PC-9 (cell line): Measurements from ENCODE around the gene ANKRD66. TPM values are rescaled to one million over a fixed set of nuclear protein-coding genes. Genes with fewer than 3 reads are reported as not detected.
"Not testable (repeated sequence)": the region's sequence is repeated elsewhere in the genome, so short reads cannot be mapped to it uniquely, and the experiment has no call there.

Source experiments
- BruUV-seq: library from RNA; stranded (reverse); fragments of 400-500 nt; replicated peaks from 2 replicates; lab custom pipeline; 2021; lab: Mats Ljungman, UMichigan
- CTCF ChIA-PET: fragments of 300-600 bp; sonication (Branson Sonifier 250); formaldehyde crosslinking; loops from one replicate; lab custom pipeline; 2022; ENCODE audit warnings: antibody characterized with exemption; lab: Charles Lee
- POLR2A ChIA-PET: fragments of 300-600 bp; sonication (Branson Sonifier 250); formaldehyde crosslinking; loops from one replicate; lab custom pipeline; 2022; ENCODE audit warnings: antibody characterized with exemption; ENCODE audit not compliant: unreplicated experiment; lab: Charles Lee
- DNase-seq, 2 experiments: peaks; one replicate each; pipeline versions ENCODE4 v3.0.0 to v3.0.0-alpha.2; 2015 to 2022; ENCODE audit warnings: mixed read lengths in 1 of 2
- H2AFZ ChIP-seq: fragments of 200-600 bp; sonication (generic); 2 replicates; pipeline ENCODE4 v1.8.1; 2017; ENCODE audit warnings: antibody characterized with exemption
- H3F3A ChIP-seq: fragments of 200-600 bp; sonication (generic); 2 replicates; pipeline ENCODE4 v1.8.1; 2017; ENCODE audit warnings: antibody characterized with exemption, mild to moderate bottlenecking, low read depth; ENCODE audit not compliant: insufficient read depth
- H3K27ac ChIP-seq: fragments of 200-600 bp; sonication (generic); 2 replicates; pipeline ENCODE4 v1.6.1; 2016; ENCODE audit warnings: mixed run types
- H3K27me3 ChIP-seq: fragments of 200-600 bp; sonication (generic); 2 replicates; pipeline ENCODE4 v1.6.1; 2016; ENCODE audit warnings: low read depth, mixed run types; ENCODE audit not compliant: insufficient read depth
- H3K36me3 ChIP-seq: fragments of 200-600 bp; sonication (generic); 2 replicates; pipeline ENCODE4 v1.6.1; 2016; ENCODE audit warnings: low read depth, mixed run types
- H3K4me1 ChIP-seq: fragments of 200-600 bp; sonication (generic); replicated peaks from 2 replicates; pipeline ENCODE4 v1.6.1; 2016; ENCODE audit warnings: mixed run types; ENCODE audit not compliant: insufficient read depth
- H3K4me2 ChIP-seq: fragments of 200-600 bp; sonication (generic); 2 replicates; pipeline ENCODE4 v1.6.1; 2017; ENCODE audit warnings: mixed run types
- H3K4me3 ChIP-seq: fragments of 200-600 bp; sonication (generic); 2 replicates; pipeline ENCODE4 v1.6.1; 2016; ENCODE audit warnings: mixed run types
- H3K79me2 ChIP-seq: fragments of 200-600 bp; sonication (generic); 2 replicates; pipeline ENCODE4 v1.6.1; 2017; ENCODE audit warnings: low read depth, mixed run types
- H3K9me2 ChIP-seq: fragments of 200-600 bp; sonication (generic); 2 replicates; pipeline ENCODE4 v1.8.1; 2017; ENCODE audit warnings: mild to moderate bottlenecking; ENCODE audit not compliant: insufficient read depth
- H3K9me3 ChIP-seq: fragments of 200-600 bp; sonication (generic); 2 replicates; pipeline ENCODE4 v1.8.1; 2016; ENCODE audit warnings: low read depth; ENCODE audit not compliant: insufficient read depth
- H4K20me1 ChIP-seq: fragments of 200-600 bp; sonication (generic); 2 replicates; pipeline ENCODE4 v1.8.1; 2017; ENCODE audit not compliant: insufficient read depth
- CTCF ChIP-seq: fragments of 200-600 bp; sonication (generic); conservative IDR thresholded peaks from 2 replicates; pipeline ENCODE4 v1.6.1; 2017; ENCODE audit warnings: mixed run types, antibody characterized with exemption, mild to moderate bottlenecking, moderate library complexity
- EZH2 ChIP-seq: fragments of 200-600 bp; sonication (generic); IDR thresholded peaks from 2 replicates; pipeline ENCODE4 v1.8.0; 2017; ENCODE audit warnings: antibody characterized with exemption, low read depth
- intact Hi-C: fragments of 100-400 bp; cut with micrococcal nuclease; formaldehyde crosslinking; loops from one replicate; pipeline ENCODE4 v1.10.0; 2022; ENCODE audit not compliant: unreplicated experiment
- total RNA-seq: library from RNA; stranded (reverse); gene quantifications from 2 replicates; pipeline ENCODE4 v1.2.3, GENCODE V29; 2021

ANKRD66 gene
- total RNA-seq, 1 experiment from 2014 or later: not detected

- intact Hi-C loops: no loop called here
- Histone ChIP-seq H3K9me3 (no peaks in the 10 kb centered on the region), H3K79me2 (no peaks in the 10 kb centered on the region), H3K27me3 (no peaks in the 10 kb centered on the region), H3K36me3 (no peaks in the 10 kb centered on the region), H3K4me1 (no peaks in the 10 kb centered on the region), H3K4me2 (no peak overlapping the region), H3K4me3 (no peak overlapping the region), H3K27ac (no peak overlapping the region), H4K20me1 (no peaks in the 10 kb centered on the region), H3K9me2 (no peaks in the 10 kb centered on the region; the same call in 1 of the 2 replicates), H3F3A (no peaks in the 10 kb centered on the region), H2AFZ (no peak overlapping the region)
- no peak for TF ChIP-seq EZH2
- TF ChIP-seq CTCF: no peak
- ChIA-PET CTCF (no interaction called here), POLR2A (no interaction called here)
- no peak for DNase-seq
- BruUV-seq: no TSS peak
Measured at GRCh38 chr6:46772762-46773161, 26.0 kb downstream of the ANKRD66 start.

- Histone ChIP-seq H3K9me3 (no peaks in the 10 kb centered on the region), H4K20me1 (no peaks in the 10 kb centered on the region), H2AFZ (no peak overlapping the region), H3K4me3 (no peak overlapping the region), H3F3A (no peaks in the 10 kb centered on the region), H3K79me2 (no peaks in the 10 kb centered on the region), H3K9me2 (no peaks in the 10 kb centered on the region; the same call in 1 of the 2 replicates), H3K4me1 (no peaks in the 10 kb centered on the region), H3K4me2 (no peak overlapping the region), H3K27me3 (no peaks in the 10 kb centered on the region), H3K36me3 (no peaks in the 10 kb centered on the region), H3K27ac (no peak overlapping the region)
- no TSS peak for BruUV-seq
- DNase-seq: no peak
- ChIA-PET POLR2A (no interaction called here), CTCF (no interaction called here)
- TF ChIP-seq EZH2 (no peak), CTCF (no peak)
- intact Hi-C loops: no loop called here
Measured at GRCh38 chr6:46773201-46773855, 26.6 kb downstream of the ANKRD66 start.

GRCh38 chr6:46774736-46775135 is 28.0 kb downstream of the ANKRD66 start:
- CTCF ChIA-PET, H3K79me2 ChIP-seq, H3K4me2 ChIP-seq, intact Hi-C loops, H3K4me3 ChIP-seq, H3F3A ChIP-seq, H3K27me3 ChIP-seq, BruUV-seq, H3K4me1 ChIP-seq, H2AFZ ChIP-seq, H3K9me3 ChIP-seq, DNase-seq, POLR2A ChIA-PET, H3K36me3 ChIP-seq, H4K20me1 ChIP-seq, H3K27ac ChIP-seq, H3K9me2 ChIP-seq: not testable (repeated sequence)
